ENCODE data around the gene YY1AP1.
"Not testable (repeated sequence)": the region's sequence is repeated elsewhere in the genome, so short reads cannot be mapped to it uniquely, and the experiment has no call there.

Gene YY1AP1

GRCh38 chr1:155688324-155689080 lies at the start of gene YY1AP1:
Gene YY1AP1 (minus strand): TSS chr1:155688774. CDS start chr1:155680436, 8,338 bp downstream.
- H3K27me3 Mint-ChIP-seq (ENCODE audit: low read depth, poor library complexity), result no peaks in the 10 kb centered on the region
- H3K4me3 Mint-ChIP-seq, result peak within 1 kb of the TSS; percentile 97
- TF ChIP-seq CTCF (IDR thresholded peaks at IDR 0.05), result no peak
- peaks cover 59% of the 10 kb centered on the region for H3K36me3 Mint-ChIP-seq (ENCODE audit: low read depth)
- peak within 1 kb of the TSS; percentile 98 for H3K27ac Mint-ChIP-seq
- DNase-seq, result peak; percentile 87
- H3K9me3 Mint-ChIP-seq, result peaks cover 33% of the 10 kb centered on the region
- H3K4me1 Mint-ChIP-seq, result peaks cover 41% of the 10 kb centered on the region

- no peaks in the 10 kb centered on the region for H3K4me1 Mint-ChIP-seq
- peak; percentile 62 for TF ChIP-seq CTCF (IDR thresholded peaks at IDR 0.05)
- H3K27ac Mint-ChIP-seq, result no peak overlapping the region
- H3K36me3 Mint-ChIP-seq (ENCODE audit: low read depth), result peaks cover 36% of the 10 kb centered on the region
- H3K27me3 Mint-ChIP-seq (ENCODE audit: low read depth, poor library complexity), result no peaks in the 10 kb centered on the region
- no peaks in the 10 kb centered on the region for H3K9me3 Mint-ChIP-seq
- peak; percentile 47 for DNase-seq
- no peak overlapping the region for H3K4me3 Mint-ChIP-seq
Measured at GRCh38 chr1:155729031-155729898, 40.7 kb upstream of the YY1AP1 start.

GRCh38 chr1:155725142-155725541 lies 36.6 kb upstream of the YY1AP1 start:
- peaks cover 3% of the 10 kb centered on the region for H3K27me3 Mint-ChIP-seq (ENCODE audit: low read depth, poor library complexity)

GRCh38 chr1:155719703-155720102 lies 31.1 kb upstream of the YY1AP1 start:
- no peaks in the 10 kb centered on the region for H3K4me1 Mint-ChIP-seq
- no peaks in the 10 kb centered on the region for H3K9me3 Mint-ChIP-seq
- peaks cover 38% of the 10 kb centered on the region for H3K36me3 Mint-ChIP-seq (ENCODE audit: low read depth)
- H3K4me3 Mint-ChIP-seq, result no peak overlapping the region
- H3K27ac Mint-ChIP-seq, result no peak overlapping the region
- peaks cover 3% of the 10 kb centered on the region for H3K27me3 Mint-ChIP-seq (ENCODE audit: low read depth, poor library complexity)
- no peak for DNase-seq
- TF ChIP-seq CTCF (IDR thresholded peaks at IDR 0.05), result no peak

More at GRCh38 chr1:155725142-155725541, 36.6 kb upstream of the YY1AP1 start:
- no peak overlapping the region for H3K4me3 Mint-ChIP-seq
- no peak overlapping the region for H3K27ac Mint-ChIP-seq
- no peak for TF ChIP-seq CTCF (IDR thresholded peaks at IDR 0.05)
- DNase-seq, result no peak
- no peaks in the 10 kb centered on the region for H3K4me1 Mint-ChIP-seq
- peaks cover 26% of the 10 kb centered on the region for H3K36me3 Mint-ChIP-seq (ENCODE audit: low read depth)
- H3K9me3 Mint-ChIP-seq, result no peaks in the 10 kb centered on the region

- DNase-seq; H3K9me3 Mint-ChIP-seq; H3K27me3 Mint-ChIP-seq (ENCODE audit: low read depth, poor library complexity); H3K4me3 Mint-ChIP-seq; H3K27ac Mint-ChIP-seq; H3K4me1 Mint-ChIP-seq: not testable (repeated sequence)
- H3K36me3 Mint-ChIP-seq (ENCODE audit: low read depth), result peaks cover 49% of the 10 kb centered on the region
Measured at GRCh38 chr1:155718524-155719115, 30.0 kb upstream of the YY1AP1 start.

- peaks cover 61% of the 10 kb centered on the region for H3K36me3 Mint-ChIP-seq (ENCODE audit: low read depth)
- H3K9me3 Mint-ChIP-seq, result no peaks in the 10 kb centered on the region
- H3K4me3 Mint-ChIP-seq, result no peak overlapping the region
- H3K27me3 Mint-ChIP-seq (ENCODE audit: low read depth, poor library complexity), result peaks cover 3% of the 10 kb centered on the region
- no peak overlapping the region for H3K27ac Mint-ChIP-seq
- no peaks in the 10 kb centered on the region for H3K4me1 Mint-ChIP-seq
- DNase-seq, result no peak
- no peak for TF ChIP-seq CTCF (IDR thresholded peaks at IDR 0.05)
Measured at GRCh38 chr1:155717041-155717440, 28.5 kb upstream of the YY1AP1 start.
